ELR (cell line): ENCODE measurements around the gene CYP1A2.

Experiments used
- DNase-seq: peaks from one replicate; pipeline ENCODE4 v3.0.0-alpha.2; 2015; ENCODE audit warnings: low read depth

The CYP1A2 gene

DNA sequence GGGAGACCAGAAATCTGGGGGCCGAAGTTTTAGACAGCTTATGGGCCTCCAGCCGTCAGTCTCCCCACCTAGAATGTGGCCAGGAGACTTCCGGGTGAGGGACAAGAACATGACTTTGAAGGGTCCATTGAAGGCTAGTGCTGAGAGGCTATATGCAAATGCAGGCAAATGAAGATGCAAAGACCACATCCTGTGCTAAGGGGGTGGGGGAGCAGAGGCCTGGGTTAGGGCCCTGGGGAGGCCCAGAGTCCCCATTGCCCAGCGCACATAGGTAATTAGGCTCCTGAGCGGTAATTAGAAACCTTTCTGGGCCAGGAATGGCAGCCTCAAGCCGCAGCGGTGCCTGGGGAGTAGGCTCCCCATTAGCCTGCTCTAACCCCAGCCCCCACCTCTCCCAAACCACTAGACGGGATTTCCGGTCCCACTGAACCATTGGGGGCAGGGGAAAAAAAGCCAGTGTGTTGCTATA, 40.1 kb downstream of the CYP1A2 start:
- no peak for DNase-seq

DNA sequence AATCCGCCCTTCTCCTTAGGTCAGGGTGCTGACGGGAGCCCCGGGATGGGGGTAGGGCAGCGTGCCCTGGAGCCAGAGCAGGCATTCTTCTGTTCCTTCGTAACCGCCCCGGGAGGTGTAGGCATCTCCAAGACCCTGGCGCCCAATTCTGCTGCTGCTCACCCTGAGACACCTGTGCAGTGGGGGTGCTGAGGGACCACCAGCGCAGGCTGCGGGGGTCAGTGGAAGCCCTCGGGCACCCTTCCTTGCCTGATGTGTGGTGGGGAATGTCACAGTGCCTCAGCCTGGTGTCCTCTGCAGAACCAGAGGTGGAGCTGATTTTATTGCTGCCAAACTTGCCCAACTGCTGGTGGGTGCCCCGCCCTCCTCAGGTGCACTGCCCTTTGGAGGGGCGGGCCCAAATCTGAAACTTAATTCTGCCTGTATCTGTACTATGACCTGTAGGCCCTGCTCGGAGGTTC, 40.6 kb downstream of the CYP1A2 start:
- DNase-seq: no peak

DNA sequence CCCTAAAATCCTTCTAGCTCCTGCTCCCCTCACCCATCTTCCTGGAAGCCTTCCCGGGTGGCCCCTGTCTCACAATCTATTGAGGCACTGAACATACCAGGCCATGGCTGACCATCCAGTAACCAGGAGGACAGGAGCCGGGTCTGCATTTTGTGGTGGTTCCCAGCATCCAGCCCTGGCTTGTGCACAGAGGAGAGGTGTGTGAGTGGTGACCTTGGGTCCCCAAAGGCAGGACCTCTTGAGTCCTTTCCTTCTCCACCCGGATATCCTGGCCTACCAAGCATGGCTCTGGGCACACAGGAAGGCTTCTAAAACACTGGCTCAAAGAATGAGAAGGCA, 41.1 kb downstream of the CYP1A2 start:
- no peak for DNase-seq

DNA sequence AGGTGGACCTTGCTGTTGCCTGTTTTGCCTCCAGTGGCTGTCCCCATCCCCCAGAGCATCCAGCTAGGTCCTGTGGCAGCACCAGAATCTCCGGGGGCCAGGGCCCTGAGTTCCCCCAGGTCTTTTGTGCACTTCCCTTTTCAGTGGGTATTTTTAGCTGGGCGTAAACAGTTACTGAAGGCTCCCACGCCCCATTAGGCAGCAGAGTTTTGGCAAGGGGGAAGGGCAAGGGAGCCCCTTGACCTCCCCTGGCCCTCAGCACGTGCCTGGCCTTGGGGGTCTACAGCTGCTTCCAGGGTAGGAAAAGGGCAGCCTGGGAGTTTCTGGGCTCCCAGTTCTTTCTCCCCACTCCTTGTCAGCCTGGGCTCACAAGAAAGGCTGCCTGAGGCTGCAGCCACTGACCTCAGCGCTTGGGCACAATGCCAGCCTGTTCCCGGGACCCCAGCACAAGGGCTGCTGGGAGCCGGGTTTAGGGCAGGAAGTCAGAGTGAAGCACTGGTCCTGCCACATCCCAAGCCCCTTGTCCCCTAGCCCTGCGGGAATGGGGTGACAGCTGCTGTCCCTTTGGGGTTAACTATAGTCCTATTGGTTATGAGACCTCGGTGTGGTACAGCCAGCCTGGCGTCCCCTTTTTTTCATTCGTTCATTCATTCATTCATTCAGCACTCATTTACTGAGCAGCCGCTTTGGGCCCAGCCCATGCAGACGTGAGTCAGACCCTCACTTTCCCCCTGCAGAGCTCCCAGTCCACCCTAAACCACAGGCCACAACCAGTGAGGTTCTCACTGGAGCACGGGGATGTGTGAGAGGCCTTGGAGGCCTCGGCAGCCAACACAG, 41.7 kb downstream of the CYP1A2 start:
- peak; percentile 92 for DNase-seq

DNA sequence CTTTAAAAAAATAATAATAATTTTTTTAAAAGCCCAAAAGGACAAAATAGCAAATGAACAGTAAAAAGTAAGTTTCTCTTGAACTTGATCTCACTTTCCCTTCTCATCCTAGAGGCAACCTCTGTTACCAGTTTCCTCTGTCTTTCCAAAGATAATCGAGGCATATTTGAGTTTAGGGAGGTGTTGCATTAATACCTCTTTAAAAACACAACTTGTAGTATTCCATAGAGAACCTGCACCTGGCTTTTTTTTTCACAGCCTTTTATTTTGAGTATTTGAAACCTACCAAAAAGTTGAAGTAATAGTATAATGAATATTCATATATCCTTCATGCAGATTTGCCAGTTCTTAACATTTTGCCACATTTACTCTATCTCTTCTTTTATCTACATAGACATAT, 42.4 kb downstream of the CYP1A2 start:
- no peak for DNase-seq

DNA sequence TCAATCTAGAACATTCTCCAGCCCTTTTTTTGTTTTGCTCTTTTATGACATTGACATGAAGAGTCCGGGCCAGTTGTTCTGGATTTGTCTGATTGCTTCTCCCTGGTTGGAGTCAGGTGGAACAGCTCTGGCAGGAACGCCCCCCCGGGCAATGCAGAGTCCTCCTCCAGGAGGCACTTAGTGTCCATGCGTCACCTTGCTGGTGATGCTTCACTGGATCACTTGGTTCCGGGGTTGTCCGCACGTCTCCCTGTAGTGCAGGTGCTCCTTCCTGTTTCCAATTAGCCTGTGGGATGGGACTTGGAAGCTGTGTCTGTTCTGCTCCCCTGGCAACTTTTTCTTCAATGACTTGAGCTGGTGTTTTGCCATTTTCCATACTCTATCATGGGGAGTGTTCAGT, 43.0 kb downstream of the CYP1A2 start:
- DNase-seq: no peak

DNA sequence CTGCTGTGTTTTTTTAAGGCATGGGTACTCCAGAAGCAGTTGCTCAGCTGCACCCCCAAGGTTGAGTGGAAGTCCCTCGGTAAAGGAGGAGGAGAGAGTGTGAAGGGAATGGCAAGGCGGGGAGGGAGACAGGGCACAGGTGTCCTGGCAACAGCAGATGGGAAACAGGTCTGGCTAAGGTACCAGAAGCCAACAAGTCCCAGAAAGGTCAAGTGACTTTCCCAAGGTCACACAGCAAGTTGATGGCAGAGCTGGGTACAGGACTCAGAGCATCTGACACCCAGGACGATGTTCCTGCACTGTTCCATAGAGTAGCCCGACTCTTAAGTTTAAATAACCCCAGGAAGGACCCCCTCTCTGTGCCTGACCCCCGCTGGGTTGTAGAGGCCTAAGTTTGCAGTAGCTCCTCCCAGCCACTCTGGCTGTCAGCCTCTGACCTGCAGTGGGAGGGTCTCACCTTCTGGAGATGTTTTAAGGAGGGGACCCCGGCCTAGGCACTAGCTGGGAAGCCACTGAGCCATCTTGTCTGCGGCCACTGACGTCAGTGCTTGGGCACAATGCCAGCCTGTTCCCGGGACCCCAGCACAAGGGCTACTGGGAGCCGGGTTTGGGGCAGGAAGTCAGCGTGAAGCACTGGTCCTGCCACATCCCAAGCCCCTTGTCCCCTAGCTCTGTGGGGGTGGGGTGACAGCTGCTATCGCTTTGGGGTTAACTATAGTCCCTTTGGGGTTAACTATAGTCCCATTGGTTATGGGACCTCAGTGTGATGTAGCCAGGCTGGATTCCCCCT, 43.8 kb downstream of the CYP1A2 start:
- DNase-seq: no peak

DNA sequence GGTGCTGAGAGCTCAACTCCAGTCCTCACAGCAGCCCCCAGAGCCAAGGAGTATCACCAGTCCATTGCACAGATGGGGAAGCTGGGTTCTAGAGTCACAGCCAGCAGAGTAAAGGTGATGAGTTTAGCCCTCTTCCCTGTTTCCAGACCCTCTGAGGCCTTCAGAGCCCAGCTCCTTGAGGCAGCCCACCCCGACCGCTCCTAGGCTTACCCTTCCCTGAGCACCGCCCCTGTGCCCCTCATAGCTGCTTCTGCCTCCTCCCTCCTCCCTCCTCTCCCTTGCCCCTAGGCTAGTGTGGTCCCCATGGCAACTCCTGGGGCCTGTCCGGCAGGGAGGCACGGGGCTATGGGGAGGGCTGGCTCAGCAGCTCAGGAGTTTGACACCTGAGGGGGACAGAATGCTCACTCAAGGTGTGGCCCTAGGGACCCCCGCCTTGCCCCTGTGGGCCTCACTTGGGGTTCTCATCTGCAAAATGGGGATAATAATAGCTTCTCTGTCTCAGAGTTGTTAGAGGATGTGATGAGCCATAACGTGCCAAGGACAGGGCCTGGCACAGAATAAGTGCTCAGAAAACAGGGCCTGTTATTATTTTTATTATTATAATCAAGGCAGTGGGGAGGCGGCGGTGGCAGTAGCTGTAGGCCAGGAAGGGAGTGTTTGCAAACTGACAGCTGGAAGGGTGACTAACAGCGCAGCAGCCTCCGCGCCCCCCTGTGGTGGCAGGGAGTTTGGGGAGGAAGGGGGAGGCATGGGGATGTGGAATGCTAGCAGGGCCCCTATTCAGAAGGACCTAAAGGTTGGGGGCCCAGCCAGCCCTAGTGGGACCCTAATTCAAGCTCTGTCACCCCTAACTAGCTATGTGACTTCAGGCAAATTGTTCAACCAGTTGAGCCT, 44.7 kb downstream of the CYP1A2 start:
- peak; percentile 45 for DNase-seq

DNA sequence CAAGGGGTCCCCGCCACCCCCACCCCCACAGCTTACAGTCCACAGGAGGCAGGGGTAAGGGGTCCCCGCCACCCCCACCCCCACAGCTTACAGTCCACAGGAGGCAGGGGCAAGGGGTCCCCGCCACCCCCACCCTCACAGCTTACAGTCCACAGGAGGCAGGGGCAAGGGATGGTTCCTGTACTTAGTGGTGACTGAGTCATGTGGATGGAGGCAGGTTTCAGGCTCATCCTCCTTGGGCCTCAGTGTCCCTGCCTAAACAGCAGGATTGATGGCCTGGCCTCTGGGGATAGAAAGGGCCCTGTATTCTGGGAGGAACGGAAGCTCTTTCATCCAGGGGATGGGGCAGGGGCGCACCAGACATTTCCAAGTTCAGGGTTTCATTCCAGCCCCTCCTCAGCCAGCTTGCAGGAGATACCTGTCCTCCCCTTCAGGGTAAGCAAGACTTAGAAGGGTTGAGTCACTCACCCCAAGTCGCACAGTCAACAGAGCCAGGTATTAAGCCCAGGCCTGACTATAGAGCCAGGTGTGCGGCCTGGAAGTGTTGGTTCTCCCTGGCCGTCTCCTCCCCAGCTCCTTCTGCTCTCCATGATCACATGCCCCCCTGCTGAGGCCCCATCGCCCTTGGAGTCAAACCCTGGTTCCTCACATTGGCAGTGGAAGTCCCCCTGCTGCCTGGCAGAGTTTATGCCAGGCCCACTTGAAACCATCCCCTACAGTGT, 45.8 kb downstream of the CYP1A2 start:
- DNase-seq: no peak

DNA sequence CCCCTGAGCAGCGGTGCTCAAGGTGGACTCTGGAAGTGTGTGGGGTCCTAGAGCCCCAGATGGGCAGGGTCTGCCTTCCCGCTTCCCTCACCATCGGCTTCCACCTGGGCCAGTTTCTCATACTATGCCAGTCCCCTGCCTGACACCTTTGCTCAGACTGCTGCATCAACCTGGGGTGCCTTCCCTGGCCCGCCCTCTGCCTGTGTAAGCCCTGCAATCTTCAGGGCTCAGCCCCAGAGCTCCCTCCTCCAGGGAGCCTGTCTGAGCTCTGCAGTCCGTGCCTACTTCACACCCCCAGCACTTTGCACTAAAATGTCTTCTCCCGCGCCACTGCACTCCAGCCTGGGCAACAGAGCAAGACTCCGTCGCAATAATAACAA, 46.3 kb downstream of the CYP1A2 start:
- no peak for DNase-seq

DNA sequence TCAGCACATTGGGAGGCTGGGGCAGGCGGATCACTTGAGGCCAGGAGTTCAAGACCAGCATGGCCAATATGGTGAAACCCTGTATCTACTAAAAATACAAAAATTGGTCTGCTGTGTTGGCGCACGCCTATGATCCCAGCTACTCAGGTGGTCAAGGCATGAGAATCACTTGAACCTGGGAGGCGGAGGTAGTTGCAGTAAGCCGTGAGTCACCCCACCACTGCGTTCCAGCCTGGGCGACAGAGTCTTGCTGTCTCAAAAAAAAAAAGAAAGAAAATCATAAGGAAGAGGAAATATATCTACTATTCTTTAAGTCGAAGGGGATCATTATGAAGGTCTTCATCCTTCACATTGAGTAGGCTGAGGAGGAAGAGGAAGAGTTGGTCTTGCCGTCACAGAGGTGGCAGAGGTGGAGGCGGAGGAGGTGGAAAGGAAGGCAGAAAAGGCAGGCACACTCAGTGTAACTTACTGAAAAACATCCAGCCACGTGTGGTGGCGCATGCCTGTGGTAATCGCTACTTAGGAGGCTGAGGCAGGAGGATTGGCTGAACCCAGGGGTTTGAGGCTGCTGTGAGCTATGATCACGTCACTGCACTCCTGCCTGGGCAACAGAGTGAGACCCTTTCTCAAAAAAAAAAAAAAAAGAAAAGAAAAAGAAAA, 47.5 kb downstream of the CYP1A2 start:
- DNase-seq: no peak

DNA sequence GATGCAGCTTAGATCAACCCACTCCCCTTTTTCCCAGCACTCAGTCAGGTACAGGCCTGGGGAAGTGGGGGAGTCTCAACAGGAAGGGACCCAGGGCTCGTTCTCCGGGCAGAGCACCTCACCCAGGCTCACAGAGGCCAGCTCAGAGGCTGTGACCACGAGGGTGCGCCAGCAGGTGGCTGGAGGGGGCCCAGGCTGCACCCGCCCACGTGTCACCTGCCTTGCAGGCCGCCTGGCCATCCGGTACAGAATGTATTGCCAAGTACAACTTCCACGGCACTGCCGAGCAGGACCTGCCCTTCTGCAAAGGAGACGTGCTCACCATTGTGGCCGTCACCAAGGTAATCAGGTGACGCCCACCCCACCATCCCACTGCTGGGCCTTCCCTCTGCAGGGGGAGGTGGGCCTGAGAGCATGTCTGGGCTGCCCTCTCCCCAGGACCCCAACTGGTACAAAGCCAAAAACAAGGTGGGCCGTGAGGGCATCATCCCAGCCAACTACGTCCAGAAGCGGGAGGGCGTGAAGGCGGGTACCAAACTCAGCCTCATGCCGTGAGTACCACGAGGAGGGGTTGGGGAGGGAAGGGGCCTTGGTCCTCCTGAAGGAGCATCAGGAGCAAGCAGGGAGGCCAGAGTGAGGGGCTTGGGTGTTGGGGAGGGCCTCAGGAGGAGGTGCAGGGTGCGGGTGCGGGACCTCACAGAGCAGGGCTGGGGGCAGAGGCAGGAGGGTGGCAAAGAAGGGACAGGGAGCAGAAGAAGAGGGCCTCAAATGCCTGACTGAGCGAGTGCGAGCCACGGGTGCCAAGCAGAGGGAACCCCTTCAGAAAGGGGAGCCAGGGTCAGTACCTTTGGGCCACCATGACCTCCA, 50.0 kb downstream of the CYP1A2 start:
- no peak for DNase-seq

DNA sequence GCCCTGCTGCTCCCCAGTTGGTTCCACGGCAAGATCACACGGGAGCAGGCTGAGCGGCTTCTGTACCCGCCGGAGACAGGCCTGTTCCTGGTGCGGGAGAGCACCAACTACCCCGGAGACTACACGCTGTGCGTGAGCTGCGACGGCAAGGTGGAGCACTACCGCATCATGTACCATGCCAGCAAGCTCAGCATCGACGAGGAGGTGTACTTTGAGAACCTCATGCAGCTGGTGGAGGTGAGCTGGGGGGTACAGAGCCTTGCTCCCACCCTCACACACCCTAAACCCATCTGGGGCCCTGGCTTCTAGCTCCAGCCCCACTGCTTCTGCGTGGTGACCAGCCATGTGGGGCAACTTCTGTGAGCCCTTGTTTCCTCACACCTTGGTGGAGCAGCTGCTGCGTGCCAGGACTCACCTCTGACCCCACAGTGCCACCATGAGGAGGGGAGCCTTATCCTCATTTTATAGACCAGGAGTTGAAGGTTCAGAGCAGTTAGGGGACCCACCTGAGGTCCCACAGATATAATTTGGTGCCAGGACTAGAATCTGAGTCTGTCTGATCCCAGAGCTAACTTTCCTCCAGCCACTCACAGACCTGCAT, 50.7 kb downstream of the CYP1A2 start:
- DNase-seq: no peak

DNA sequence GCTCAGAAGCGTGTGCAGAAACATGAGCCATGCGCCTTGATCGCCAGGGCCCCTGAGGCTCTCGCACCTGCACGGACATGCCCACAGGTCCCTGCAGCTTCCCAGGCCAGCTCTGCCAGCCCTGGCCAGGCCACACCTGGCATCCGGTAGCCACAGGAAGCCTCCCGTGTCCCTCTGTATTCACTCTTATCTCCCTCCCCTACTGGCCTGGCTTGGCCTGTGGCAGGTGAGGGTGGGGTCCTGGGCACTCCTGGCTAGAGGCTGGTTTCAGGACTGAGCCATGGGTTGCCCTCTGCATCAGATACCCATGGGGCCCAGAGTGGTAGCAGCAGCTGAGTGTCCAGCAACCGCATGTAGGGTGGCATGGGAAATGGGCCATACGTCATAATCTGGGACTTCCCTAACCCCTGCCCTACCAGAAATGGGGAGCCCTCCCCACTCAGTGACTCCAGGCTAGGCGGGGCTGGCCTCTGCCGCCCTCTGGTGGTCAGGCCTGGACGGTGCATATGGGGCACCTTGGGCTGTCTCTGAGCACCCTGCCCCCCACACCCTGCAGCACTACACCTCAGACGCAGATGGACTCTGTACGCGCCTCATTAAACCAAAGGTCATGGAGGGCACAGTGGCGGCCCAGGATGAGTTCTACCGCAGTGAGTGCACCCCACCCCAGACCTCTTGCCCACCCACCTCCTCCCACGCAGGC, 51.4 kb downstream of the CYP1A2 start:
- peak; percentile 73 for DNase-seq

DNA sequence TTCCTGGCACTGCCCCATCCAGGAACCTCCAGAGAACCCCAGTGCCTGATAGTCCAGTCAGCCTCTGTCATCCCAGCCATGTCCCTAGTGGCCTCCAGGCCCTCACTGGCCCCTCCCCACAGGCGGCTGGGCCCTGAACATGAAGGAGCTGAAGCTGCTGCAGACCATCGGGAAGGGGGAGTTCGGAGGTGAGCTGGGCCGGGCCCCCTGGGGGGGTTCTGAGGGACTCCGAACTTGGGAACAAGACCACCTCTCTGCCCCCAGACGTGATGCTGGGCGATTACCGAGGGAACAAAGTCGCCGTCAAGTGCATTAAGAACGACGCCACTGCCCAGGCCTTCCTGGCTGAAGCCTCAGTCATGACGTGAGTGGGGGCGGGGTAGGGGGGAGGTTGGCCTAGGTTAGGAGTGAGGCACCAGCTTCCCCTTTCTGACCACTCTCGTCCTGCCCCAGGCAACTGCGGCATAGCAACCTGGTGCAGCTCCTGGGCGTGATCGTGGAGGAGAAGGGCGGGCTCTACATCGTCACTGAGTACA, 52.0 kb downstream of the CYP1A2 start:
- DNase-seq: no peak

DNA sequence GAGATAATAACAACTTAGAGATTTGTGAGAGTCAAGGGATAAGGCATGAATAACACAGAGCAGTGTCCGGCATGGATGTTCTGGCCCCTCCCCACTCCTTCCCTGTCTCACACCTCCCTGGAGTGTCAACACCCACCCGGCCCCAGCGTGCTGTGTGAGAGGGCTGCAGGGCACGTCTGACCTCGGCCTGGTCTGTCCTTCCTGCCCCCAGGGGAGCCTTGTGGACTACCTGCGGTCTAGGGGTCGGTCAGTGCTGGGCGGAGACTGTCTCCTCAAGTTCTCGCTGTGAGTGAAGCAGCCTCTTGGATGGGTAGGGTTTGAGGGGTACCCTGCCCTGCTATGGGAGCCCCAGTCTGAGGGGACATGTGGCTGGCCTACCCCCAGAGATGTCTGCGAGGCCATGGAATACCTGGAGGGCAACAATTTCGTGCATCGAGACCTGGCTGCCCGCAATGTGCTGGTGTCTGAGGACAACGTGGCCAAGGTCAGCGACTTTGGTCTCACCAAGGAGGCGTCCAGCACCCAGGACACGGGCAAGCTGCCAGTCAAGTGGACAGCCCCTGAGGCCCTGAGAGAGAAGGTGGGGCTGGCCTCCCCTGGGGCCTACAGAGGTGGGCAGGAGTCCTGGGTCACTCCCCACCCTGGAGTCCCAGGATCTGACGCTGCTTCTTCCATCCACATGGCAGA, 52.8 kb downstream of the CYP1A2 start:
- no peak for DNase-seq

DNA sequence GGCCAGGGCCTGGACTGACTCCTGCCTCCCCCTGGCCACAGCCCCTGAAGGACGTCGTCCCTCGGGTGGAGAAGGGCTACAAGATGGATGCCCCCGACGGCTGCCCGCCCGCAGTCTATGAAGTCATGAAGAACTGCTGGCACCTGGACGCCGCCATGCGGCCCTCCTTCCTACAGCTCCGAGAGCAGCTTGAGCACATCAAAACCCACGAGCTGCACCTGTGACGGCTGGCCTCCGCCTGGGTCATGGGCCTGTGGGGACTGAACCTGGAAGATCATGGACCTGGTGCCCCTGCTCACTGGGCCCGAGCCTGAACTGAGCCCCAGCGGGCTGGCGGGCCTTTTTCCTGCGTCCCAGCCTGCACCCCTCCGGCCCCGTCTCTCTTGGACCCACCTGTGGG, 53.6 kb downstream of the CYP1A2 start:
- DNase-seq: no peak

DNA sequence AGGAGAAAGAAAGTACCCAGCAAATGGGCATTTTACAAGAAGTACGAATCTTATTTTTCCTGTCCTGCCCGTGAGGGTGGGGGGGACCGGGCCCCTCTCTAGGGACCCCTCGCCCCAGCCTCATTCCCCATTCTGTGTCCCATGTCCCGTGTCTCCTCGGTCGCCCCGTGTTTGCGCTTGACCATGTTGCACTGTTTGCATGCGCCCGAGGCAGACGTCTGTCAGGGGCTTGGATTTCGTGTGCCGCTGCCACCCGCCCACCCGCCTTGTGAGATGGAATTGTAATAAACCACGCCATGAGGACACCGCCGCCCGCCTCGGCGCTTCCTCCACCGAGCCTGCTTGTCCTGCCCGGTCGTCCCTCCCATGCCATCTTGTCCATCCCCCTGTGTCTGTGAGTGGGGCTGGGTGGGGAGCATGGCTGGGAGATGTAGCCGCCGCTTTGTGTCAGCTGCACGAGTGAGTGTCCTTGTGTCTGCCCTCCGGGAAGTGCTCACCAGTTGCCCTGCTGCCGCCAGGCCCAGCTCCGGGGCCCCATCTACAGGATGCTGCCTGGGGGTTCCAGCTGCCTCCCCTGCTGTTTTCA, 54.3 kb downstream of the CYP1A2 start:
- DNase-seq: no peak
